Chondrocyte (in vitro differentiated cells): ENCODE data around the gene TMEM39A. TPM values are rescaled to one million over a fixed set of nuclear protein-coding genes. Genes with fewer than 3 reads are reported as not detected.

ENCODE experiments used
- DNase-seq: peaks from one replicate; pipeline ENCODE4 v3.0.0; 2021; ENCODE audit warnings: mixed read lengths, low spot score
- H3K27ac Mint-ChIP-seq: one replicate; pipeline ENCODE4 v1.8.0; 2021; ENCODE audit warnings: mild to moderate bottlenecking, moderate library complexity, mixed read lengths; ENCODE audit not compliant: unreplicated experiment
- H3K27me3 Mint-ChIP-seq: 2 replicates; pipeline ENCODE4 v1.8.0; 2021; ENCODE audit warnings: low read depth, mixed read lengths
- H3K36me3 Mint-ChIP-seq: 2 replicates; pipeline ENCODE4 v1.8.0; 2021; ENCODE audit warnings: low read depth, mixed read lengths
- H3K4me1 Mint-ChIP-seq: 2 replicates; pipeline ENCODE4 v1.8.0; 2021; ENCODE audit warnings: low read depth, mild to moderate bottlenecking, mixed read lengths
- H3K4me3 Mint-ChIP-seq: one replicate; pipeline ENCODE4 v1.8.0; 2021; ENCODE audit warnings: mild to moderate bottlenecking, moderate library complexity, mixed read lengths; ENCODE audit not compliant: unreplicated experiment
- H3K9me3 Mint-ChIP-seq: 2 replicates; pipeline ENCODE4 v1.8.0; 2021; ENCODE audit warnings: low read depth, mixed read lengths
- total RNA-seq: library from RNA; stranded (reverse); gene quantifications from 3 replicates; pipeline ENCODE4 v1.2.1, GENCODE V29; 2021
- TF ChIP-seq, protein P1 (sequence below): fragments of 200-600 bp; sonication (generic); IDR thresholded peaks from 2 replicates; pipeline ENCODE4 v1.5.0; 2021; ENCODE audit warnings: antibody characterized with exemption, mild to moderate bottlenecking, moderate library complexity

Gene TMEM39A
- total RNA-seq, 1 donor from 2014 or later, result 58.5 TPM

DNA sequence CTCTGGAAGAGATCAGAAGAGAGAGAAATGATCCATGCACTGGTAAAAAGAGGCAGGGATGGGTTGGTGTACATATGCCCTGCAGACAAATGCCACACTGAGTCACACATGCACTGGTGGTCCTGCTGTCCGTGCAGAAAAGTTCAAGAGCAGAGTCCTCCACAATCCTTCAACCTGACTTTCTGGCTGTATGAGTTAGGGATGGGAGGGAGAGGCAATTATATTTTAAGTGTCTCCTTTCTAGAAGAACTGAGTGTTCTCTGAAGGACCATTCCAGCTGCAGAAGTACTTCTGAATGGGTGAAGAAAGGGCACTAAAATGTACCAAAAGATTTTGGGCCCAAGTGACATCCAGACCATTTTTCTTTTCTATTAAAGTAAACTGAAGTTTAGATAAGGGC is 26.4 kb downstream of the TMEM39A start:
- no peak overlapping the region for H3K27ac Mint-ChIP-seq
- no peaks in the 10 kb centered on the region for H3K27me3 Mint-ChIP-seq
- H3K36me3 Mint-ChIP-seq, result peaks cover 53% of the 10 kb centered on the region
- no peak for DNase-seq
- TF ChIP-seq, protein P1, sequence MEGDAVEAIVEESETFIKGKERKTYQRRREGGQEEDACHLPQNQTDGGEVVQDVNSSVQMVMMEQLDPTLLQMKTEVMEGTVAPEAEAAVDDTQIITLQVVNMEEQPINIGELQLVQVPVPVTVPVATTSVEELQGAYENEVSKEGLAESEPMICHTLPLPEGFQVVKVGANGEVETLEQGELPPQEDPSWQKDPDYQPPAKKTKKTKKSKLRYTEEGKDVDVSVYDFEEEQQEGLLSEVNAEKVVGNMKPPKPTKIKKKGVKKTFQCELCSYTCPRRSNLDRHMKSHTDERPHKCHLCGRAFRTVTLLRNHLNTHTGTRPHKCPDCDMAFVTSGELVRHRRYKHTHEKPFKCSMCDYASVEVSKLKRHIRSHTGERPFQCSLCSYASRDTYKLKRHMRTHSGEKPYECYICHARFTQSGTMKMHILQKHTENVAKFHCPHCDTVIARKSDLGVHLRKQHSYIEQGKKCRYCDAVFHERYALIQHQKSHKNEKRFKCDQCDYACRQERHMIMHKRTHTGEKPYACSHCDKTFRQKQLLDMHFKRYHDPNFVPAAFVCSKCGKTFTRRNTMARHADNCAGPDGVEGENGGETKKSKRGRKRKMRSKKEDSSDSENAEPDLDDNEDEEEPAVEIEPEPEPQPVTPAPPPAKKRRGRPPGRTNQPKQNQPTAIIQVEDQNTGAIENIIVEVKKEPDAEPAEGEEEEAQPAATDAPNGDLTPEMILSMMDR, result no peak
- H3K9me3 Mint-ChIP-seq, result no peaks in the 10 kb centered on the region
- peaks cover 7% of the 10 kb centered on the region for H3K4me1 Mint-ChIP-seq
- no peak overlapping the region for H3K4me3 Mint-ChIP-seq

DNA sequence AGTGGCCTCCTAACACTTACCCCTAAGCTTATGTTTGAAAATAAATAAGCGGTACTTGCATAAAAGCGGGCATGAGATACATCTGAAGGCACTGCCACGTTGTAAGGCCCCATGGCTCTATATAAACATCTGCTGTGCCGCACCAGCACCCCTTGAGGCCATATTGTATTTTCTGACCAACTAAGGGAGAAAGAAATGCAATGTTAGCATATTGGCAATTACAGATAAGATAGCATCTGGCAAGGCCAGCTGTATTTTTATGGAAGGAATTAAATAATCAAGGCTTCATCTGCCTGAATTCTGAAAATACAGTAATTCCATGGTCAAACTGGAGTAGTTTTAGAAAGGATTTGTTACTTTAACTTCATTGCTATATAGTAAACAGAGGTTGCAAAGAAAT is 28.7 kb downstream of the TMEM39A start:
- no peak overlapping the region for H3K27ac Mint-ChIP-seq
- peaks cover 7% of the 10 kb centered on the region for H3K4me1 Mint-ChIP-seq
- TF ChIP-seq, protein P1, result no peak
- DNase-seq, result no peak
- H3K4me3 Mint-ChIP-seq, result no peak overlapping the region
- H3K36me3 Mint-ChIP-seq, result peaks cover 58% of the 10 kb centered on the region
- no peaks in the 10 kb centered on the region for H3K27me3 Mint-ChIP-seq
- peaks cover 6% of the 10 kb centered on the region for H3K9me3 Mint-ChIP-seq

DNA sequence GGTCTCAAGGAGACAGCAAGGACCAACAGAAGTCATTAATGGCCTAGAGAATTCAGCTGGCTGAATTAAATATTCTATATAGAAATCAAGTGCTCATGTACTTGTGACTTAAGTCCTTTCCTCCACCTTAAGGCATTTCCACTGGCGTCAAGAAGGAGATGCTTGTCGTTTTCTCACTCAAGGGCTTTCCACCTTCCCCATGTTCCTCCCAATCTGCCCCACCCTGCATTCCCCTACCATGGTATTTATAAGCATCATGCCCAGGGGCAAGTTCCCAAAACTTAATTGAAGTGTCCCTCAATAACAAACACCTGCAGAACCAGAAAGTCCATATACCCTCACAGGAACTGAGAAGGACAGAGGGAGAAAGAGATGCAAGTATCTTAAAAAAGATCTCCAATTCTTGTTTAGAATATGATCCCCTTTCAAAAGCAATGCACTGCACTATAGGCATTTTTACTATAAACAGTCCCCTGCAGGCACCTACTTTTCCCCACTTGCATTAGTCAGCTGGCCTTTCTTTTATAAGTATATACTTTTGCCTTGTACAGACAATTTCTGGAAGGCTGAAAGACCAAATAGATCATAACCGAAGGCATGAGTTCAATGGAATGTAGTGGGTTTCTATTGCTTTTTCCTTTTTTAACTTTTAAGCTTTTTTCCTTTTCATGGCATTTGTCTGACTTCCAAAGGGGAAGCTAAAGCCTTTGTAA is 29.6 kb downstream of the TMEM39A start:
- H3K4me3 Mint-ChIP-seq, result no peak overlapping the region
- H3K27ac Mint-ChIP-seq, result no peak overlapping the region
- TF ChIP-seq, protein P1, result no peak
- no peak for DNase-seq
- H3K9me3 Mint-ChIP-seq, result peaks cover 12% of the 10 kb centered on the region
- H3K36me3 Mint-ChIP-seq, result peaks cover 62% of the 10 kb centered on the region
- H3K27me3 Mint-ChIP-seq, result no peaks in the 10 kb centered on the region
- H3K4me1 Mint-ChIP-seq, result peaks cover 7% of the 10 kb centered on the region

DNA sequence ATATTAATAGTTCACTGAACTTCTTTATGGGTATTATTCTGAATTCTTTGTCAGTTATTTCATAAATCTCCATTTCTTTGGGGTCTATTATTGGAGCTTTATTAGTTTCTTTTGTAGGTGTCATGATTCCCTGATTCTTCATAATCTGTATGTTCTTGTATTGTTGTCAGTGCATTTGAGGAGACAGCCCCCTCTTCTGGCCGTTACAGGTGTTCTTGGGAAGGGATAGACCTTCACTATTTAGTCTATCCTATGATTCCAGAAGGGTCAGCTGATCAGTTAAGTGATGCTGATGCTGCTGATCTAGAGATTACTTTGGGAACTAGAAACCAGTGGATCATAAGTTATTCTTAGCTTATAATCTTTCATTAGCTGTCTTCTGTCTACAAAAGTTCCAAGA is 34.9 kb downstream of the TMEM39A start:
- no peak overlapping the region for H3K4me3 Mint-ChIP-seq
- no peak for DNase-seq
- no peaks in the 10 kb centered on the region for H3K27me3 Mint-ChIP-seq
- H3K4me1 Mint-ChIP-seq, result peaks cover 5% of the 10 kb centered on the region
- no peak overlapping the region for H3K27ac Mint-ChIP-seq
- peaks cover 52% of the 10 kb centered on the region for H3K36me3 Mint-ChIP-seq
- H3K9me3 Mint-ChIP-seq, result peaks cover 55% of the 10 kb centered on the region
- TF ChIP-seq, protein P1, result peak; percentile 24

DNA sequence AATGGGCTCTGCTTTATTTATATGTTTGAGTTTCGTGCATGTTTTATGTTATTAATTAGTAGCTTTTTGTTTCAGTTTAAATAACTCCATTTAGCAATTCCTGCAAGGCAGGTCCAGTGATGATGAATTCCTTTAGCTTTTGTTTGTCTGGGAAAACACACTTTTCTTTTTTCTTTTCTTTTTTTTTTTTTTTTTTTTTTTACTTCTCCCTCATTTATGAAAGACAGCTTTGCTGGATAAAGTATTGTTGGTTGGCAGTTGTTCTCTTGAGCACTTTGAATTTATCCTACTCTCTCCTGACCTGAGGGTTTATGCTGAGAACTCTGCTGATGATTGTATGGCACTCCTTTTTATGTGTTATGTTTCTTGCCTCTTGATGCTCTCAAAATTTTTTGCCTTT is 35.7 kb downstream of the TMEM39A start:
- H3K27ac Mint-ChIP-seq, result no peak overlapping the region
- no peak overlapping the region for H3K4me3 Mint-ChIP-seq
- H3K4me1 Mint-ChIP-seq, result peaks cover 1% of the 10 kb centered on the region
- TF ChIP-seq, protein P1, result no peak
- no peaks in the 10 kb centered on the region for H3K27me3 Mint-ChIP-seq
- H3K9me3 Mint-ChIP-seq, result peaks cover 55% of the 10 kb centered on the region
- peaks cover 48% of the 10 kb centered on the region for H3K36me3 Mint-ChIP-seq
- DNase-seq, result no peak
